Erythroblast (primary cell): Measurements from ENCODE around the gene PRICKLE2.

Experiments used
- GATA1 ChIP-seq: IDR thresholded peaks from 2 replicates; pipeline ENCODE4 v1.6.1; 2011; ENCODE audit warnings: low read depth, mild to moderate bottlenecking, control low read depth, low read length, moderate library complexity
- POLR2A ChIP-seq: IDR thresholded peaks from 2 replicates; pipeline ENCODE4 v1.6.1; 2011; ENCODE audit warnings: mild to moderate bottlenecking, low read length

GRCh38 chr3:64222501-64223111 is 2.7 kb downstream of the PRICKLE2 start:
- TF ChIP-seq POLR2A (no peak), GATA1 (no peak)
